Prostate gland (tissue), 2 donors: ENCODE measurements around the gene COLGALT1.

ENCODE experiments used
- CTCF ChIP-seq, 4 experiments: fragments of 200-600 bp in 2 of 4; fragments of 450-650 bp in 2 of 4; sonication (generic) in 2 of 4; IDR thresholded peaks; 1 replicate in 3 of 4; 2 replicates in 1 of 4; pipeline ENCODE4 v1.5.1; 2016 to 2019; ENCODE audit warnings: antibody characterized with exemption in 4 of 4, mild to moderate bottlenecking in 2 of 4, moderate library complexity in 2 of 4
- POLR2A ChIP-seq: fragments of 450-650 bp; IDR thresholded peaks from one replicate; pipeline ENCODE4 v1.6.1; 2016; ENCODE audit warnings: antibody characterized with exemption, mild to moderate bottlenecking

- no peak for TF ChIP-seq POLR2A
- TF ChIP-seq CTCF (IDR thresholded peaks at IDR 0.05) = no peak
Observed at GRCh38 chr19:17510220-17510993, 45.0 kb upstream of the COLGALT1 start.
